ENCODE data around the gene CYB5A. TPM values are rescaled to one million over a fixed set of nuclear protein-coding genes. Genes with fewer than 3 reads are reported as not detected.

CYB5A gene
- 38.4 and 40.9 TPM in 2 replicates for polyA plus RNA-seq (2013)

GRCh38 chr18:74291771-74292540 lies at the start of gene CYB5A:
Gene CYB5A (minus strand): TSS chr18:74291963. CDS start chr18:74291875, 88 bp downstream.
- Histone ChIP-seq H2BK5ac (ENCODE audit: low read depth, low read length, poor library complexity) (peak within 1 kb of the TSS; percentile 43), H3K4me3 (ENCODE audit: low read depth, low read length) (peak within 1 kb of the TSS; percentile 96), H4K12ac (ENCODE audit: low read depth, low read length) (peak within 1 kb of the TSS; percentile 58), H2BK12ac (ENCODE audit: low read length) (no peak within 1 kb of the TSS), H3K23ac (ENCODE audit: low read length) (no peak within 1 kb of the TSS), H3K27ac (ENCODE audit: low read depth, low read length) (no peak within 1 kb of the TSS), H3K79me2 (ENCODE audit: control insufficient read depth, insufficient read depth, low read length, poor library complexity) (peaks cover 5% of the 10 kb centered on the region), H3K9ac (ENCODE audit: low read length) (peak within 1 kb of the TSS; percentile 30), H4K91ac (ENCODE audit: low read depth, low read length) (peak within 1 kb of the TSS; percentile 48), H2AK5ac (ENCODE audit: low read length) (no peak within 1 kb of the TSS), H3K4me1 (ENCODE audit: control insufficient read depth in 1 of 2, insufficient read depth in 2 of 2, low read length in 2 of 2) (peaks cover 0 to 5% of the 10 kb centered on the region in 2 experiments), H2BK120ac (ENCODE audit: insufficient read depth, low read length, poor library complexity) (peak within 1 kb of the TSS; percentile 23), H3K4me2 (ENCODE audit: low read length) (peak within 1 kb of the TSS; percentile 74), H3K27me3 (ENCODE audit: insufficient read depth, low read length) (no peaks in the 10 kb centered on the region), H2AFZ (ENCODE audit: insufficient read depth, low read length, poor library complexity) (peak within 1 kb of the TSS; percentile 97), H3K9me3 (ENCODE audit: insufficient read depth, low read depth, low read length) (no peaks in the 10 kb centered on the region), H3K79me1 (ENCODE audit: low read length) (peaks cover 9% of the 10 kb centered on the region), H4K8ac (ENCODE audit: low read depth, low read length) (peak within 1 kb of the TSS; percentile 83), H3K18ac (ENCODE audit: low read length) (peak within 1 kb of the TSS; percentile 71), H3K36me3 (ENCODE audit: control insufficient read depth in 1 of 2, insufficient read depth in 2 of 2, low read length in 2 of 2) (no peaks in the 10 kb centered on the region), H3K14ac (ENCODE audit: low read length) (peak within 1 kb of the TSS; percentile 59), H3K4ac (ENCODE audit: low read depth, low read length) (peak within 1 kb of the TSS; percentile 10)
- no CpG with 5 or more reads among the region's 68 CpGs for WGBS (ENCODE audit: extremely low coverage, insufficient coverage, insufficient read length)
- DNase-seq, result peak; percentile 94 to 98

DNA sequence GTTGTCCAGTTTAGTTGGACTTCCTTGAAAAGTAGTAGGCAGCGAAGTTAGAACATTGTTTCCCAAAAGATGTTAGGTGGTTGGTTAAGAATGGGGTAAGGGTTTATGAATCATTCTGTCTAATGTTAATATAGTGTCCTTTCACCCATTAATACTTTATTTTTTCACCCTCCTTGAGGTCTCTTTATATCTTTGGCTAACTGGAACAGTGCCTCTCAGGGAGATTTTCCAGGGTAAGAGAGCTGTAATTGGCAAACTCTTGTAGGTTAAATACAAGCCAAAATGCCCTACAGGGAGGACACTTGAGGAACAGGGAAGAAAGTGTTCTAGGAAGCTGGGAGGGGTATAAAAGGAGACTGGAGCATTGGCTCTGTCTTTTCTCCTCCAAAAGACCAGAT lies 46.1 kb upstream of the CYB5A start:
- Histone ChIP-seq H2BK5ac (ENCODE audit: low read depth, low read length, poor library complexity) (no peak overlapping the region), H3K4me2 (ENCODE audit: low read length) (no peak overlapping the region), H3K36me3 (ENCODE audit: control insufficient read depth in 1 of 2, insufficient read depth in 2 of 2, low read length in 2 of 2) (no peaks in the 10 kb centered on the region), H3K14ac (ENCODE audit: low read length) (no peak overlapping the region), H3K9me3 (ENCODE audit: insufficient read depth, low read depth, low read length) (no peaks in the 10 kb centered on the region), H3K4me3 (ENCODE audit: low read depth, low read length) (no peak overlapping the region), H3K9ac (ENCODE audit: low read length) (no peak overlapping the region), H3K23ac (ENCODE audit: low read length) (no peak overlapping the region), H3K4me1 (ENCODE audit: control insufficient read depth in 1 of 2, insufficient read depth in 2 of 2, low read length in 2 of 2) (no peaks in the 10 kb centered on the region), H2BK12ac (ENCODE audit: low read length) (no peak overlapping the region), H3K18ac (ENCODE audit: low read length) (no peak overlapping the region), H4K12ac (ENCODE audit: low read depth, low read length) (no peak overlapping the region), H3K79me2 (ENCODE audit: control insufficient read depth, insufficient read depth, low read length, poor library complexity) (no peaks in the 10 kb centered on the region), H2BK120ac (ENCODE audit: insufficient read depth, low read length, poor library complexity) (no peak overlapping the region), H3K27ac (ENCODE audit: low read depth, low read length) (no peak overlapping the region), H3K27me3 (ENCODE audit: insufficient read depth, low read length) (no peaks in the 10 kb centered on the region), H2AK5ac (ENCODE audit: low read length) (no peak overlapping the region), H4K8ac (ENCODE audit: low read depth, low read length) (no peak overlapping the region), H2AFZ (ENCODE audit: insufficient read depth, low read length, poor library complexity) (no peak overlapping the region), H3K79me1 (ENCODE audit: low read length) (no peaks in the 10 kb centered on the region), H4K91ac (ENCODE audit: low read depth, low read length) (no peak overlapping the region), H3K4ac (ENCODE audit: low read depth, low read length) (no peak overlapping the region)
- no CpG with 5 or more reads among the region's 1 CpG for WGBS (ENCODE audit: extremely low coverage, insufficient coverage, insufficient read length)
- no peak for DNase-seq

GRCh38 chr18:74337155-74337911 lies 45.6 kb upstream of the CYB5A start:
- H3K9me3 ChIP-seq (ENCODE audit: insufficient read depth, low read depth, low read length), result no peaks in the 10 kb centered on the region
- DNase-seq, result no peak
- no peak overlapping the region for H3K23ac ChIP-seq (ENCODE audit: low read length)
- WGBS (ENCODE audit: extremely low coverage, insufficient coverage, insufficient read length), result no CpG with 5 or more reads among the region's 5 CpGs
- no peaks in the 10 kb centered on the region for H3K36me3 ChIP-seq (ENCODE audit: control insufficient read depth in 1 of 2, insufficient read depth in 2 of 2, low read length in 2 of 2)
- no peak overlapping the region for H3K4ac ChIP-seq (ENCODE audit: low read depth, low read length)
- no peak overlapping the region for H2AK5ac ChIP-seq (ENCODE audit: low read length)
- H4K12ac ChIP-seq (ENCODE audit: low read depth, low read length), result no peak overlapping the region
- H3K27ac ChIP-seq (ENCODE audit: low read depth, low read length), result no peak overlapping the region
- no peak overlapping the region for H4K91ac ChIP-seq (ENCODE audit: low read depth, low read length)
- H4K8ac ChIP-seq (ENCODE audit: low read depth, low read length), result no peak overlapping the region
- H2BK5ac ChIP-seq (ENCODE audit: low read depth, low read length, poor library complexity), result no peak overlapping the region
- H3K4me2 ChIP-seq (ENCODE audit: low read length), result no peak overlapping the region
- H3K9ac ChIP-seq (ENCODE audit: low read length), result no peak overlapping the region
- no peak overlapping the region for H2BK120ac ChIP-seq (ENCODE audit: insufficient read depth, low read length, poor library complexity)
- no peak overlapping the region for H2BK12ac ChIP-seq (ENCODE audit: low read length)
- no peak overlapping the region for H3K18ac ChIP-seq (ENCODE audit: low read length)
- H2AFZ ChIP-seq (ENCODE audit: insufficient read depth, low read length, poor library complexity), result no peak overlapping the region
- no peaks in the 10 kb centered on the region for H3K79me2 ChIP-seq (ENCODE audit: control insufficient read depth, insufficient read depth, low read length, poor library complexity)
- H3K4me1 ChIP-seq (ENCODE audit: control insufficient read depth in 1 of 2, insufficient read depth in 2 of 2, low read length in 2 of 2), result no peaks in the 10 kb centered on the region
- H3K4me3 ChIP-seq (ENCODE audit: low read depth, low read length), result no peak overlapping the region
- H3K79me1 ChIP-seq (ENCODE audit: low read length), result no peaks in the 10 kb centered on the region
- no peaks in the 10 kb centered on the region for H3K27me3 ChIP-seq (ENCODE audit: insufficient read depth, low read length)
- no peak overlapping the region for H3K14ac ChIP-seq (ENCODE audit: low read length)

- H3K4me3 ChIP-seq (ENCODE audit: low read depth, low read length), result no peak overlapping the region
- no peak overlapping the region for H3K4me2 ChIP-seq (ENCODE audit: low read length)
- H3K4ac ChIP-seq (ENCODE audit: low read depth, low read length), result no peak overlapping the region
- DNase-seq, result no peak
- H4K12ac ChIP-seq (ENCODE audit: low read depth, low read length), result no peak overlapping the region
- no peak overlapping the region for H3K23ac ChIP-seq (ENCODE audit: low read length)
- no peak overlapping the region for H2AK5ac ChIP-seq (ENCODE audit: low read length)
- H3K14ac ChIP-seq (ENCODE audit: low read length), result no peak overlapping the region
- H3K9me3 ChIP-seq (ENCODE audit: insufficient read depth, low read depth, low read length), result no peaks in the 10 kb centered on the region
- H3K18ac ChIP-seq (ENCODE audit: low read length), result no peak overlapping the region
- no peak overlapping the region for H4K8ac ChIP-seq (ENCODE audit: low read depth, low read length)
- H3K36me3 ChIP-seq (ENCODE audit: control insufficient read depth in 1 of 2, insufficient read depth in 2 of 2, low read length in 2 of 2), result no peaks in the 10 kb centered on the region
- H2BK120ac ChIP-seq (ENCODE audit: insufficient read depth, low read length, poor library complexity), result no peak overlapping the region
- no peaks in the 10 kb centered on the region for H3K4me1 ChIP-seq (ENCODE audit: control insufficient read depth in 1 of 2, insufficient read depth in 2 of 2, low read length in 2 of 2)
- H3K79me1 ChIP-seq (ENCODE audit: low read length), result no peaks in the 10 kb centered on the region
- H2AFZ ChIP-seq (ENCODE audit: insufficient read depth, low read length, poor library complexity), result no peak overlapping the region
- H2BK5ac ChIP-seq (ENCODE audit: low read depth, low read length, poor library complexity), result no peak overlapping the region
- H2BK12ac ChIP-seq (ENCODE audit: low read length), result no peak overlapping the region
- H3K27me3 ChIP-seq (ENCODE audit: insufficient read depth, low read length), result no peaks in the 10 kb centered on the region
- no peak overlapping the region for H4K91ac ChIP-seq (ENCODE audit: low read depth, low read length)
- no peak overlapping the region for H3K27ac ChIP-seq (ENCODE audit: low read depth, low read length)
- no peaks in the 10 kb centered on the region for H3K79me2 ChIP-seq (ENCODE audit: control insufficient read depth, insufficient read depth, low read length, poor library complexity)
- no peak overlapping the region for H3K9ac ChIP-seq (ENCODE audit: low read length)
These were observed 44.9 kb upstream of the CYB5A start for GRCh38 chr18:74336656-74337055.
